ENCODE data around the gene HYAL2. TPM values are rescaled to one million over a fixed set of nuclear protein-coding genes. Genes with fewer than 3 reads are reported as not detected.

The HYAL2 gene, protein sequence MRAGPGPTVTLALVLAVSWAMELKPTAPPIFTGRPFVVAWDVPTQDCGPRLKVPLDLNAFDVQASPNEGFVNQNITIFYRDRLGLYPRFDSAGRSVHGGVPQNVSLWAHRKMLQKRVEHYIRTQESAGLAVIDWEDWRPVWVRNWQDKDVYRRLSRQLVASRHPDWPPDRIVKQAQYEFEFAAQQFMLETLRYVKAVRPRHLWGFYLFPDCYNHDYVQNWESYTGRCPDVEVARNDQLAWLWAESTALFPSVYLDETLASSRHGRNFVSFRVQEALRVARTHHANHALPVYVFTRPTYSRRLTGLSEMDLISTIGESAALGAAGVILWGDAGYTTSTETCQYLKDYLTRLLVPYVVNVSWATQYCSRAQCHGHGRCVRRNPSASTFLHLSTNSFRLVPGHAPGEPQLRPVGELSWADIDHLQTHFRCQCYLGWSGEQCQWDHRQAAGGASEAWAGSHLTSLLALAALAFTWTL
- 1 to 10 TPM; 1.5 to 2.1 TPM for total RNA-seq

DNA sequence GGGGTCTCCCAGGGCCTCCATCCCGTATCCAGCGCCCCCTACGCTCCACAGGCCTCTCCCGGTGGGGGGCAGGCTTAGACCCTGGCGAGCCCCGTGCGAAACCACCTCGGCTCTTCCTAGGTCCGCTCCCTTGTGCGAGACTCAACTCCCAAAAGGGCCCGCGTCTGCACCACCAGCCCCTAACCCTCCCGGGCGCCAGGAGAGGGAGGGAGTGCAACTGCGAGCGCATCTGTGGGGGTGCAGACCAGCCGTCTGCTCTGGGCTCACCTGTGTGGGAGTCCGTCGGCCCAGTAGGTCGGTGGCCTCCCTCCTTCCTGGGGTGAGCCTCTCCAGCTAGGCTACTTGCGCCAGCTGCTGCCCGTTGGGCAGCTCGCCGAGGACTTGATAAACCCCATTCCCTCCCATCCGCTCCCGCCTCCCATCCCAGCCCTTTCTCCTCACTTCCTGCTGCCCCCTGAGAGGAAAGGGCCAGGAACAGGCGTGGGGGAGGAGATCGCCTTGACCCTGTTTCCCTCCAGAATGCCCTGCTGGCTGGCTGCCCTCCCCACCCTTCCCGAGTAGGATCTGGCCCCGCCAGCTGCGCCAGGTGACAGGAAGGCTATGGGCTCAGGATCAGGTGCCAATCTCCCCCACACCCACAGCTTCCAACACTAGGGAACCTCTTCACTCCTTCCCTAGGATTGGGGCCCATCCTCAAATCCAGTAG, at the start of gene HYAL2:
Gene HYAL2 (minus strand): TSS at position 360 of the 706 bp plus-strand sequence. CDS start 2,256 bp downstream, outside the sequence.
- Mint-ChIP-seq H3K27me3 (ENCODE audit: low read depth) (no peaks in the 10 kb centered on the region), H3K9me3 (no peaks in the 10 kb centered on the region), H3K4me1 (ENCODE audit: low read depth) (peaks cover 37% of the 10 kb centered on the region), H3K36me3 (ENCODE audit: low read depth) (no peaks in the 10 kb centered on the region), H3K27ac (peak within 1 kb of the TSS; percentile 80), H3K4me3 (peak within 1 kb of the TSS; percentile 73)
- DNase-seq, result no peak
- intact Hi-C loops (cut with micrococcal nuclease), result loop anchor here (5.0 kb wide), 1 partner anchor 130 kb away; the partner anchor contains the start of gene GNAT1
- CTCF ChIA-PET, result interaction anchor here (1.6 to 5.7 kb wide), 7 partner anchors 8 to 64 kb away, joined by 3 to 31 read pairs (median 13); partner anchors contain the start of genes HYAL1, HYAL3, IFRD2 and NAA80

GRCh38 chr3:50371133-50371685, 48.7 kb upstream of the HYAL2 start:
- H3K4me3 Mint-ChIP-seq, result no peak overlapping the region
- H3K27me3 Mint-ChIP-seq (ENCODE audit: low read depth), result no peaks in the 10 kb centered on the region
- peaks cover 19% of the 10 kb centered on the region for H3K4me1 Mint-ChIP-seq (ENCODE audit: low read depth)
- H3K36me3 Mint-ChIP-seq (ENCODE audit: low read depth), result no peaks in the 10 kb centered on the region
- DNase-seq, result no peak
- no peak overlapping the region for H3K27ac Mint-ChIP-seq
- no peaks in the 10 kb centered on the region for H3K9me3 Mint-ChIP-seq
- CTCF ChIA-PET, result interaction anchor here (1.1 kb wide), 1 partner anchor 171 kb away, joined by 7 read pairs; no protein-coding TSS in a partner anchor
- intact Hi-C loops (cut with micrococcal nuclease), result no loop called here

DNA sequence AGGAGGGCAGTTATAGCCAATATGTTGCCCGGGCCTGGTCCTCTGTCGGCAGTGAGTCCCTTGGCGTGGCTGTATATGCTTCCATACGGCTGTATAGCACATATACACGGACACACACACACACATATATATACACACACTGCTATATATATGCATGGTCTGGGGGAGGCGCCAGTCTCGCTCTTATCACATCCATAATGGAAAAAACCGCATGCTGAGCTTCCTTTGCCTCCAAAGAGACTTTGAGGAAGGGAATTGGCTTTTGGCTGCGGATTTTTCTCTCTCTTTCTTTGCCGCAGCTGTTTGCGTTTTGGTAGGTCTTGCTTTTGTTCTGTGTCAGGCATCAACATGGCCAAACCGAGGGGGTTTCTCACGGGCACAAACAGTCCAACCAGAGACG, 48.0 kb upstream of the HYAL2 start:
- Mint-ChIP-seq H3K4me1 (ENCODE audit: low read depth) (peaks cover 25% of the 10 kb centered on the region), H3K36me3 (ENCODE audit: low read depth) (no peaks in the 10 kb centered on the region), H3K27ac (no peak overlapping the region), H3K9me3 (no peaks in the 10 kb centered on the region), H3K4me3 (no peak overlapping the region), H3K27me3 (ENCODE audit: low read depth) (no peaks in the 10 kb centered on the region)
- CTCF ChIA-PET, result interaction anchor here (1.1 kb wide), 1 partner anchor 172 kb away, joined by 7 read pairs; no protein-coding TSS in a partner anchor
- DNase-seq, result no peak
- intact Hi-C loops (cut with micrococcal nuclease), result no loop called here

DNA sequence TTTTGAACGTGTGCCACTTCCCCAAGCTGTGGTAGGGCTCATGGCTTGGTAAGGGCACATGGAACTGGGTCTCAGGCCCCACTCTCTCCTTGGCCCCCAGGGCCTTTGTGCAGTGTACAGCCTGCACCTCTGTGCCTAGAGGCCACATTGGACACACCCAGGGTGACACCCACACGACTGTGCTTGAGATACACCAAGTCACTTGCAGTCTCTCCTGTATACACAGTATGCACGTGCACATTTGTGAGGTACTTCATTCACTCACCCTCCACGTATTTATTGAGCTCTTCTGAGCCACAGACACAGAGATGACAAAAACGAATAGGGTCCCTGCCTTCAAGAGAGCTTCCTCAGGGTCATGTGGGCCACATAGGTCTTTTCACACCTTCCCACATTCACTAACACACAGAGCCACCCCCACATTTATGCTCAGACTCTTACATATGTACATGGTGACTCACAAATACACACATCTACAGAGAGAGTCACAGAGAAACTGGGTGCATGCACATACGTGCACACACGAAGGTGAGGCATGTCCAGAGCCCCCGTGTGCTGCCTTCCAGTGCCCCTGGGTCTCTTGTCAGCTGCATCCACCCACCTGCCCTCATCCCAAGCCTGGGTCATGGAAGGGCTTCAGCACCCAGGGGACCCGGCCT, 46.6 kb upstream of the HYAL2 start:
- H3K27ac Mint-ChIP-seq, result no peak overlapping the region

DNA sequence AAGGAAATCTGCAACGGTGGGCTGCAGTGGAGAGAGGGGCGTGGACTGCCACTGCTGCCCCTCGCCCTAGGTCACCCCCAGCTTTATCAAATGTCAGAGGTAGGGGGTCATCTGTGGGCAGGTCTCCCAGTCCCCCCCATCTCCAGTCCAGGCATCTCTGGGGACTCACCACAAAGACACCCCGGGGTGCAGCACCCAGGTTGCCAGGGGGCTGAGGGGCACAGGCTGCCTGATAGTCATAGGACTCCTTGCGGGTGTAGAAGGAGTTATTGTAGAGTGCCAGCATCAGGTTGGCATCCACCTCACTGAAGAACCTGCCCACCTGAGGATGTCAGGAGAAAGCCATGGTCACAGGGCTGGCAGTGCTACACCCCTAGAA, 43.3 kb upstream of the HYAL2 start:
- Mint-ChIP-seq H3K4me1 (ENCODE audit: low read depth) (peaks cover 16% of the 10 kb centered on the region), H3K9me3 (no peaks in the 10 kb centered on the region), H3K4me3 (peak overlapping the region; percentile 79), H3K36me3 (ENCODE audit: low read depth) (no peaks in the 10 kb centered on the region), H3K27ac (peak overlapping the region; percentile 50), H3K27me3 (ENCODE audit: low read depth) (no peaks in the 10 kb centered on the region)
- intact Hi-C loops (cut with micrococcal nuclease), result loop anchor here (1.0 kb wide), 1 partner anchor 16 kb away; the partner anchor contains the start of genes CYB561D2 and NPRL2
- CTCF ChIA-PET, result interaction anchor here (0.8 to 1.1 kb wide), 4 partner anchors 16 to 184 kb away, joined by 3 read pairs; partner anchors contain the start of genes CYB561D2 and NPRL2
- no peak for DNase-seq

More for the DNA sequence above, 46.6 kb upstream of the HYAL2 start:
- Mint-ChIP-seq H3K9me3 (no peaks in the 10 kb centered on the region), H3K4me1 (ENCODE audit: low read depth) (peaks cover 28% of the 10 kb centered on the region), H3K27me3 (ENCODE audit: low read depth) (no peaks in the 10 kb centered on the region), H3K36me3 (ENCODE audit: low read depth) (no peaks in the 10 kb centered on the region), H3K4me3 (no peak overlapping the region)
- CTCF ChIA-PET, result no interaction called here
- intact Hi-C loops (cut with micrococcal nuclease), result no loop called here
- DNase-seq, result no peak

DNA sequence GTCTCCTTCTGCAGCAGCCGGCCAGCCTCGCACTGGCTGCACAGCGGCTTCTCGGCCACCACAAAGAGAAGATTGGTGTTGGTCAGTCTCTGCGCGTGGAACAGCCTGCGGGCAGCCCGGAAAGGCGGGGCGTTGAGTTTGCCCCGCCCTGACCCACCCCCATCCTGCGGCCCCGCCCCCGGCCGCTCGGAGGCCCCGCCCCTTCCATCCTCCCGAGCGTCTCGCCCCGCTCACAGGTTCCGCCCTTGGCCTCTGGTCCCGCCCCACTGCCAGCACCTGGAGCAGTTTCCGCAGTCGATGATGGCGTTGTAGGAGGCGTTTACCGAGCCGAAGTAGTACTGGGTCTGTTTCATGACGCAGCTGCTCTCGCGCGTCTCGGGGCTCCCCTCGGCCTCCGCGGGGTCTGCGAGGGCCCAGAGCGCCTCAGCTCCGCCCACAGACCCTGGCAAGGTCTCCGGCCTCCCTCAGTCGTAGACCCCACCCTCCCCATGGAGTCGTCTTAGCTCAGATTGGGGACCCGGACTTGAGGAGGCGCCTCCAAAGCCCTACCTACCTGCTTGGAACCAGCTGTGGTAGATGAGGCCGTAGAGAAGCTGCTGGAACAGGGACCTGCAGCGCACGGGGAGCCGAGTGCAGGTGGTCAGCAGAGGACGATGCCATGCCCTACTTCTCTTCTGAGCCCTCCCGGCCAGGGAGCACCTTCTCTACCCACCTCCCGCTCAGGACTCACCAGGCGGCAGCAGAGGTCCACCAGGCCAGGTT, 42.7 kb upstream of the HYAL2 start:
- no peaks in the 10 kb centered on the region for H3K27me3 Mint-ChIP-seq (ENCODE audit: low read depth)
- peak; percentile 98 for DNase-seq
- H3K27ac Mint-ChIP-seq, result peak overlapping the region; percentile 50
- intact Hi-C loops (cut with micrococcal nuclease), result loop anchor here (1.0 kb wide), 1 partner anchor 15 kb away; the partner anchor contains the start of genes CYB561D2 and NPRL2
- no peaks in the 10 kb centered on the region for H3K9me3 Mint-ChIP-seq
- no peaks in the 10 kb centered on the region for H3K36me3 Mint-ChIP-seq (ENCODE audit: low read depth)
- peaks cover 17% of the 10 kb centered on the region for H3K4me1 Mint-ChIP-seq (ENCODE audit: low read depth)
- peak overlapping the region; percentile 79 for H3K4me3 Mint-ChIP-seq
- CTCF ChIA-PET, result interaction anchor here (0.8 to 1.1 kb wide), 4 partner anchors 15 to 185 kb away, joined by 3 read pairs; partner anchors contain the start of genes CYB561D2 and NPRL2

DNA sequence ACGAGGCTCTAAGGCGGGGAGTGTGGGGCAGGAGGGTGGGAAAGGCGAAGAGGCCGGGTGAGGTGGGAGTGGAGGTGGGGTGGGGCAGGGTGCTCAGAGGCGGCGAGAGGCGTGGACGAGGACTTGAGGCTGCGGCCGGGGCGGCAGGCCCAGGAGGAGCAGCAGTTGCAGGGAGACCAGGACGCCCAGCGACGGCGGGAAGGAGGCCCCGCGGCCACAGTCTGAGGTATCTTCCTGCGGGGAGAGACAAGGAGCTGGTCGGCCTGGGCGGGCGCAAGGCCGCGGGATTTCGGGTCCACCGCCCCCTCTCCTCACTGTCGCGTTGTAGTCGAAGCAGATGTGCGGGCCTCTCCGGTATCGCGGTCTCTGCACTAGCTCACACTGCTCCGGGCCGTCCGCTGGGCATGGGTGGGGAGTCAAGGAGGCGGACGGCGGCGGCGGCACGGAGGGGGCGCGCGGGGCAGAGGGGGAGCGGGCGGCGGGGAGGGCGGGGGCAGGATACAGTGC, 42.1 kb upstream of the HYAL2 start:
- H3K4me1 Mint-ChIP-seq (ENCODE audit: low read depth), result peaks cover 23% of the 10 kb centered on the region
- H3K27ac Mint-ChIP-seq, result no peak overlapping the region
- CTCF ChIA-PET, result interaction anchor here (1.0 kb wide), 1 partner anchor 185 kb away, joined by 3 read pairs; no protein-coding TSS in a partner anchor

DNA sequence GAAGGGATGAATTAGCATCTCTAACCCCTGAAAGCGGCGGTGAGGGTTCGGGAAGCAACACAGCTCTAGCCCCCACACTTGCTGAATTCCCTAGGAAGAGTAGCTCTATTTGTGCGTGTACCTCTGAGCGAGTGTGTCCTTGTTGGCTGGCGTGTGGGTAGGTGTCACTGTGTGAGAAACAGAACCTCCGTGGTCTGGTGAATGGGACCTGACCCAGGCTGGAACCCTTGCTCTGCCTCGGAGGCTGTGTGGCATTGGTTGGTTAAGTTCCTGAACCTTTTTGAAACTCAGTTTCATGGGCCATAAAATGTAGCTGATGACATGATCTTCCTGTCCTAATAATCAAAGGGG, 37.2 kb upstream of the HYAL2 start:
- no peak for DNase-seq
- Mint-ChIP-seq H3K4me1 (ENCODE audit: low read depth) (peaks cover 43% of the 10 kb centered on the region), H3K27ac (peak overlapping the region; percentile 89), H3K4me3 (peak overlapping the region; percentile 97), H3K36me3 (ENCODE audit: low read depth) (peaks cover 12% of the 10 kb centered on the region), H3K9me3 (no peaks in the 10 kb centered on the region), H3K27me3 (ENCODE audit: low read depth) (no peaks in the 10 kb centered on the region)
- intact Hi-C loops (cut with micrococcal nuclease), result loop anchor here (1.0 to 10.0 kb wide), 9 partner anchors 8 to 1025 kb away; partner anchors contain the start of genes C3orf18, GNAI2, HYAL3 and IFRD2
- CTCF ChIA-PET, result no interaction called here

More for the DNA sequence above, 42.1 kb upstream of the HYAL2 start:
- Mint-ChIP-seq H3K27me3 (ENCODE audit: low read depth) (no peaks in the 10 kb centered on the region), H3K36me3 (ENCODE audit: low read depth) (no peaks in the 10 kb centered on the region), H3K9me3 (no peaks in the 10 kb centered on the region), H3K4me3 (peak overlapping the region; percentile 79)
- no peak for DNase-seq
- intact Hi-C loops (cut with micrococcal nuclease), result loop anchor here (1.0 kb wide), 1 partner anchor 14 kb away; the partner anchor contains the start of genes CYB561D2 and NPRL2

DNA sequence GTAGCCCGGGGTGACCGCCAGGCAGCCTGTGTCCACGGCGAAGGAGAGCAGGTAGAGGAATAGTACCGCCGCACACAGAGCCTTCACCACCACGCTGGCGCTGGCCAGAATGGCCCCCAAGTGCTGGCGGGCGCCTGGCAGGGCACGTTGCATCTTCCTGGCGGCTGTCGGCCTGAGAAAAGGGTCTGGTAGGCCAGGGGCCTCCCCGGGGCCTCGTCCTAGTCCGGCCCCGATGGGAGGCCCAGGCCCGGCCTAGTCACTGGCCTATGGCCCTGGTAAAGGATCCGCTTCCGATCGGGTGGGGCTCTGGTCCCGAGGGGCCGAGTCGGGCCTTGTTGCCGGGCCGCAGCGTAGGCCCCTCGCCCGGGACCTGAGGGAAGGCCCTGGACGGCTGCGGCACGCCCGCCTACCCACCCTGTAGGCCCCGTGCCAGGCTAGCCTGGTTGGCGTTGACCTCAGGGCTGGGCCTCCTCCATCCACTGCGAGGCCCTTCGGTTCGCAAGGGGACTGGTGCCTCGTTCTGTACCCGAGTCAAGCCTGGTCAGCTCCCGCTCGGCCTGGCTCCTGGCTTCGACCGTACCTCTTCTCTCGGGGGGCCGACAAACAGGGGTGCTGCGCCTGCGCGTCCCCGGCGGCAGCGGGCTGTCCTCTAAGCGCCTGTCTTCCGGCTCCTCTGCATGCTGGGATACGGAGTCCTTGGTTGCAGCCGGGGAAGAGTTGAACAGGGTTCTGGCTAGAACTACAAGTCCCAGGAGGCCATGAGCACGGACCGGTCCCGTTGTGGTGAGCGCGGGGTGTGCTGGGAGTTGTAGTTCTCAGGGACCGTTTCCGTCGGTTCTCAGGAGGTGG, 36.6 kb upstream of the HYAL2 start, which contains the start of gene TMEM115:
Gene TMEM115 (minus strand): TSS at position 611 of the 849 bp plus-strand sequence. CDS start 458 bp downstream, at position 153.
- intact Hi-C loops (cut with micrococcal nuclease), result loop anchor here (1.0 to 10.0 kb wide), 9 partner anchors 8 to 1026 kb away; partner anchors contain the start of genes C3orf18, GNAI2, HYAL3 and IFRD2
- peak within 1 kb of the TSS; percentile 89 for H3K27ac Mint-ChIP-seq
- CTCF ChIA-PET, result no interaction called here

GRCh38 chr3:50358355-50358910, 35.9 kb upstream of the HYAL2 start:
- H3K36me3 Mint-ChIP-seq (ENCODE audit: low read depth), result peaks cover 16% of the 10 kb centered on the region
- H3K4me1 Mint-ChIP-seq (ENCODE audit: low read depth), result peaks cover 43% of the 10 kb centered on the region
- intact Hi-C loops (cut with micrococcal nuclease), result loop anchor here (2.0 to 10.0 kb wide), 2 partner anchors 208 to 1026 kb away; partner anchors contain the start of genes C3orf18 and MANF
- no peaks in the 10 kb centered on the region for H3K27me3 Mint-ChIP-seq (ENCODE audit: low read depth)
- peak overlapping the region; percentile 82 for H3K27ac Mint-ChIP-seq
- DNase-seq, result no peak
- H3K9me3 Mint-ChIP-seq, result no peaks in the 10 kb centered on the region
- peak overlapping the region; percentile 97 for H3K4me3 Mint-ChIP-seq
- CTCF ChIA-PET, result no interaction called here

More for the DNA sequence above, 36.6 kb upstream of the HYAL2 start, which contains the start of gene TMEM115:
- Mint-ChIP-seq H3K9me3 (no peaks in the 10 kb centered on the region), H3K36me3 (ENCODE audit: low read depth) (peaks cover 16% of the 10 kb centered on the region), H3K4me3 (peak within 1 kb of the TSS; percentile 97), H3K4me1 (ENCODE audit: low read depth) (peaks cover 43% of the 10 kb centered on the region), H3K27me3 (ENCODE audit: low read depth) (no peaks in the 10 kb centered on the region)
- peak; percentile 98 for DNase-seq
